RKO (cell line): ENCODE measurements around the gene HOXA2.
A peak's percentile ranks its signal among the peaks of the same experiment; 100 is the strongest.

Experiments used
- DNase-seq: peaks from one replicate; pipeline ENCODE4 v3.0.0-alpha.2; 2016; ENCODE audit warnings: low spot score

Gene HOXA2

DNA sequence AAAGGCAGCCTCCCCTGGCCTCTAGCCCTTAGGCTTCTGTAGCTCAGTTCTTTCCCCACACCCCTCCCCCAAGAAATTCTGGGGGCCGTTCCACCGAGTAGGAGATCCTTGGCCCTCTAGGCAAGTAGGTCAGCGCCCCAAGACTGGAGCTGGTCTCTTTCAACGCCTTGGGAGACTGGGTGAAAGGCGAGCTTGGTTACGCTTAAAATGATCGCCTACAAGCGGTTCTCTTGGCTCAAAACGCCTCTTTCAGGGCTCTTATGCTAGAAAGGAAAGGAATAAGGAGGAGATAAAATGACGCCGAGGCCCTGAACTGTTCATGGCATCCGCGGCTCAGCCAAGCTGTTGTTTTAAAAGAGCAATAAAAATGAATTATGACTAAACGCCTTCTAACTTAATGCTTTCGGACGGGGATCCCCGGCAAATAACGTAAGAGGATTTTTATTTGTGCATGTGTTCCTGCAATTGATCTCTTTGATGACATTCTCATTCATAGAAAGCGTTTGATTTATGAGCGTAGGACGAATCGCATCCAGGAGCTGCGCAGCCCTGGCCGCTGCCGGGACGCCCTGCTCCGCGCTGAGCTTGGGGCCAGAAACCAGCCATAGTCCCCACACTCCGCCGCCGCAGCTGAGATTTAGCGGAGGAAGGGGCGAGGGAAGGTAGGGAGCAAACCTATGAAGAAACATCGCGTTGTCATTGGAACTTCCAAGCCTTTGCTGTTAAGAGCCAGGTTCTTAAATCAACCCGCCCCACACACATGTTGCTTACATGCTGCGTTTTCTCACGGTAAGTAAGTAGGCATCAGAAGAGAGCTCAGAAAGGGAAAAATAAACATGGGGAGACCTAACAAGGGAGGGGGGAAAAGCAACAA lies 3.7 kb downstream of the HOXA2 start:
- DNase-seq, result no peak

DNA sequence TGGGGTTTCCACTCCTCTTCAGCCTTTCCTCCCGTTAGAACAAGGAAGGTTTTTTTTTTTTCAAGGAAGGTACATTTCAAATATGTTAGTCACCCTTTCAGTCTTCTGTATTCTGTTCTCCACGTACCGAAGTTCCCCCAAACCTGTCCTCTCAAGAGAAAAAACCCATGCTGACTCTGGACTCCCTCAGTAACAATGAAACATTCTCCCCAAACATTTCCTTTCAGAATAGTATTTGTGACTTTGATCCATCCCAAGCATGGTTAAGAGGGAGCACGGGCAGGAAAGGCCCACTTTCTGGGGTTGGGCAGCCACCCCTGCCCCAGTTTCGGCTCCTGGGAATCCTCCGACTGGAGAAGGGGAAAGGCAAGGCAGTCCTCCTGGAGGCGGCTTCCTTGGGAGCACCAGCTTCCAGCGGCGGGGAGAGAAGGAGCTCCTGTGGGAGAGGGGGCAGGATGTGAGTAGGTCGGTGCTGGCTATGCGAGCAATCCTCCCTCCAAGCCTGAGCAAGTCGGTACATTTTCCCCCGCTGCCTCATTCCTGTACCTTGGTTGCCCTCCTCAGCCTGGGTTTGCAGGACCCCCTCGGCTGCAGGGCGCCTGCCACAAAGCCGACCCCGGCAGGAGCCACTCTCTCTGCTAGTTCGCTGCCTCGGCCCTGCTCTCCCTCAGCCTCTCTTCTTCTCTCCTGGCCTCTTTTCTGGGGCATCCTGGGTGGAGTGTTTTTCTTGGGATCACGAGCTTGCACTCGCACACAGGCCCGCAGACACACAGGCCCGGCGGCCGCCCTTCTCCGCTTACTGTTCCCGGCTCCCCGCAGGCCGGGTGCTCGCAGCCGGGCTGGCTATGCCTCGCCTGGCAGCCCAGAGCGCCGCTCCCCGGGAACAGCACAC lies 4.6 kb downstream of the HOXA2 start:
- DNase-seq, result peak; percentile 41

DNA sequence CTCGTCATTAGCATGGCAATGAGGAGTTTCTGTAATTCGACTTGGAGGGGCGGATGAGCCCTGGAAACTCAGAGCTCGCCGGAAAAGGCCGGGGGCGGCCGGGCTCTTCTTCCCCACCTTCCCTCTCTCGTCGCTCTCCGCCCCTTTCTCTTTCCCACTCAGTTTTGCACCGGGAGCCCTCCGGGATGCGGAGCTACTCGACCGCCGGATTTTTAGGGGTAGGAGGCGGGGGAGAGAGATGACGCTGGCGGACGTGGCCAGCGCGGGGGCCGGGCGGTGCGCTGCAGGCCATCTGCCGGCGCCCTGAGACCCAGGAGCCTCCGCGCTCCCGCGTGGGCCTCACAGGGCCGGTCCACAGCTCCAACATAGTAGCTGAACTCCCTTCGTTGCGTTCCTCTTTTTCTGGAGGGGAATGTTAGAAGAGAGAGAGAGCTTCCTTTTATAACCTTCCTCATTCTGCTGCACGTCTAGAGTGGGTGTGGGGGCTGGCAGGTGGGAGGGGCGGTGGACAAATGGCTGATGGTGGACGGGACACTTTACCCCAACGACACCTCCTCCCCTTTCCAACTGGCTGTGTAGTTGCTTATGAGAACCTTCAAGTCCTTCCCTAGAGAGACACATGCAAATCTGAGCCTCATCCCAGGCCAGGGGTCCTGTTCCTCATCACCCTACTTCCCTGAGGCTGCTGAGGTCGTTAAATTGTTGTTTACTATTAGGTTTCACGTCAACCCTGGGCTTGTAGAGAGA lies 5.5 kb downstream of the HOXA2 start:
- peak; percentile 49 for DNase-seq

DNA sequence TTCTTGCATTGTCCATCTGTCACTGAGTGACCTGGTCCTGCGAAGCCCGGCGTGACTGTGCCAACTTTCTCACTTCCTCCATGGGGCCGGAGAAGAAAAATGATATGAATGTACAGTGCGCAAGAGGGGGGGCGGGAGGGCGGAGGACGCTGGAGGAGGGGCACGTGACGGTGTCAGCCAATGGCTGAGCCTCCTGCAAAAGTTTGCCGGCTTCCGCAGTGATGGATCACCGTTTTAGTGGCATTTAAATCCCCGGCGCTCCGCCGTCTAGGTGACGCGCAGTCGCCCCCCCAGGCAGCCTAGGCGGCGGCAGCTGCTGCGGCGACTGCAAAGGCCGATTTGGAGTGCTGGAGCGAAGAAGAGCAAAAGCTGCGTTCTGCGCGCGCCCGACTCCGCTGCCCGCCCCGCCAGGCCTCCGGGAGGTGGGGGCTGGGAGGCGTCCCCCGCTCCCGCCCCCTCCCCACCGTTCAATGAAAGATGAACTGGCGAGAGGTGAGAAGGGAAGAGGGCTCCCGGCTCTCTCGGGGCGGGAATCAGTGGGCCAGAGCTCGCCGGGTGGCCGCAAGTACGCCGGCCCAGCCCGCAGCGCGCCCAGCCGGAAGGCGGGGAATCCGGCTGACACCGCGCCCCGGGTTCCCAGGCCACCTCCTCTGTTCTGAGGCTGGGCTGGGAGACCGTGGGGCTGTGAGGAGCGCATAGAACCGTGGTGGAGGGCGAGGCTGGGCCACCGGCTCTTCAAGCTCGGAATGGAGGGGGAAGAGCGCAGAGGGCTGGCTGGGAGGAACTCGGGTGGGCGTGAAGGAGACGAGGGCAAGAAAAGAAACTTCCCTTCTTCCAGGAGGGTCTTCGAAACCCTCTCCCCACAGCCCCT lies 6.4 kb downstream of the HOXA2 start, which contains the start of gene HOXA1:
Gene HOXA1, minus strand, starts transcription at position 104 of the 871 bp plus-strand sequence. Its CDS starts 88 bp downstream, at position 16.
- peak; percentile 96 for DNase-seq

DNA sequence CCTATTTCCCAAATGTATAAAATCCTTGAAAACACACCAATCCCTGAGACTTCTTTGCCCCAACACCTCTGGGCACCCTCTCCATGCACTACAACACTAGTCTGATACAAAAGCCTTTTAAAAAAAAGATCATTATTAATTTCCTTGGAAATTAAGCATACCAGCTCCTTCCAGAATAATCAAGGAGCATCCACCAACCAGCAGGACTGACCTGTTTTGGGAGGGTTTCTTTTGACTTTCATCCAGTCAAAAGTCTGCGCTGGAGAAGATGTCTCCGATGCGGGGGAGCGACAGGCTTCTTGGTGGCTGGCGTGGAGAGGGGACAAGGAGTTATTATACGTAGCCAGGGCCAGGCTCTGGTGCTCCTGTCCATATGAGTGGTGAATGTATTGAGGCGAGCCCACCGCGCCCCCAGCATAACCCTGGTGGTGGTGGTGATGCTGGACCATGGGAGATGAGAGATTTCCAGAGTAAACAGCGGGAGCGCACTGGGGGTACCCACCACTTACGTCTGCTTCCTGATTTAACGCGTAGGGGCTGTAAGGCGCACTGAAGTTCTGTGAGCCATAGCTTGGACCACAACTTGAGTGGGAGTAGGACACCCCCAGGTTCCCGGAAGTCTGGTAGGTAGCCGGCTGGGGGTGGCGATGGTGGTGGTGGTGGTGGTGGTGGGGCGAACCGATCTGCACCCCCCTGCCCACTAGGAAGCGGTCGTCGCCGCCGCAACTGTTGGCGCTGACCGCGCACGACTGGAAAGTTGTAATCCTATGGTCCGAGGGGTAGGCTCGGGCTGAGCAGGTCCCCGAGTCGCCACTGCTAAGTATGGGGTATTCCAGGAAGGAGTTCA lies 7.2 kb downstream of the HOXA2 start:
- no peak for DNase-seq

DNA sequence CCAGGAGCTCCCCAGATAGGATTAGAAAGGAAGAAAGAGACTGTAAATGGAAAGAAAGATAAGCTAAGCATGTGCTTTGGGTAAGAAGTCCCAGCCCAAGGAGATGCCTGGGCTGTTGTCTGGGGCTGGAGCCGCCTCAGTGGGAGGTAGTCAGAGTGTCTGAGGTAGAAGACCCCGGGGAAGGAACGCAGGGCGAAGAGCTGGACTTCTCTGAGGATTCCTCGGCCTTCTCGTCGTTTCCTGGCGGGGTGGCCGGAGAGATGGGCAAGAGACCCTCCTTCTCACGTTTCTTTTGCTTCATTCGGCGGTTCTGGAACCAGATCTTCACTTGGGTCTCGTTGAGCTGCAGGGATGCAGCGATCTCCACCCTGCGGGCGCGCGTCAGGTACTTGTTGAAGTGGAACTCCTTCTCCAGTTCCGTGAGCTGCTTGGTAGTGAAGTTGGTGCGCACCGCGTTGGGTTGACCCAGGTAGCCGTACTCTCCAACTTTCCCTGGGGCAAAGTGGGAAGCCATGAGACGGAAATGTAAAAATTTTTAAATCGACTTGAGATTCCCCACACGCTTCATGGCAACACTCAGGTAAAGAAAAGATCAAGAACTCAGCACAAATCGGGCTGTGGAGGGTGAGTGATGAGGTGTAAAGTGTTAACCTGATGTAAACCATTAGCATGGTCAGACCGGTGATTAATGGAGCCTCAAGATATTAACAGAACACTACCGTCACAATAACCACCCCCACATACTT lies 8.0 kb downstream of the HOXA2 start:
- no peak for DNase-seq

DNA sequence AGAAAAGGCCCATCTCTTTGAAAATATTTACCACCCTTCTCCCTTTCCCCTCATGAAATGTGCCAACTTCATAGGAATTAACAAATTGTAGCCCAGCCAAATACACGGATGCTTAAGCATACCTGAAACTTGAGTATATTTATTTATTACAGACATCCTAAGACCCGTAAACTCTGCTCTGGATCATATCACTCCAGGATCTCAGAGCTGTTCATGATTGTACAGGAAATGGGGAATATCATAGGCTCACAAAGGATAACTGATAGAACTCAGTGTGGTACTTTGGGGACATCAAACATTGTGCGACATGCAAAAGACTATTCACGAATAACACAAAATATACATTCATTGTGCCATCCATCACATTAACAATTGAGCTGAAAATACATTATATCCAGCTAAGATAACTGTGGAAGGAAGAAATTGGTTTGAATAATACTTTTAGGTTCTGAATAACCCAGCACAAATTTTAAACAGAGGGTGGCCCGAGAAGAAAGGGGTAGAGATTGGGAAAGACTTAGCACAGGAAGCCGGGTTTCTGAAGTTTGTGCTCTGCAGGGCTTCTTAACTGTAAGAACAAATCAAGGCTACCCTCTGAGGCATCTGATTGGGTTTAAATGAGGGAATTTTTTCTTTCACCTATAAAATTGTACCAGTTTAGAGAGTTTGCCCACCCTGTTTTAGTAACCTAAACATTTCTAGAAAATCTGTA lies 9.1 kb downstream of the HOXA2 start:
- DNase-seq, result no peak

DNA sequence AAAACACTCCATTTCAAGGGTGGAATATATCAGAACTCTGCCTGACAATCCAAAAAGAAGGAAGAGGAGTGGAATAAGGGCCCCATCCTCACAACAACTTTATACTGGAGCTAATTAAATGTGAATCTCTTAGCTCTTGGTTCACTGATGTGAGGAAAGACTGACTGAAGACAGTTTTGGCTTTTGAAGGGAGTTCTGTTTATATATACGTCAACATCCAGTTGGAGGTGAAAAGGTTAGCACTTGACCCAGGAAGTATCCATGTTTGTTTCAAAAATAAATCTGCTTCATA lies 9.7 kb downstream of the HOXA2 start:
- no peak for DNase-seq

DNA sequence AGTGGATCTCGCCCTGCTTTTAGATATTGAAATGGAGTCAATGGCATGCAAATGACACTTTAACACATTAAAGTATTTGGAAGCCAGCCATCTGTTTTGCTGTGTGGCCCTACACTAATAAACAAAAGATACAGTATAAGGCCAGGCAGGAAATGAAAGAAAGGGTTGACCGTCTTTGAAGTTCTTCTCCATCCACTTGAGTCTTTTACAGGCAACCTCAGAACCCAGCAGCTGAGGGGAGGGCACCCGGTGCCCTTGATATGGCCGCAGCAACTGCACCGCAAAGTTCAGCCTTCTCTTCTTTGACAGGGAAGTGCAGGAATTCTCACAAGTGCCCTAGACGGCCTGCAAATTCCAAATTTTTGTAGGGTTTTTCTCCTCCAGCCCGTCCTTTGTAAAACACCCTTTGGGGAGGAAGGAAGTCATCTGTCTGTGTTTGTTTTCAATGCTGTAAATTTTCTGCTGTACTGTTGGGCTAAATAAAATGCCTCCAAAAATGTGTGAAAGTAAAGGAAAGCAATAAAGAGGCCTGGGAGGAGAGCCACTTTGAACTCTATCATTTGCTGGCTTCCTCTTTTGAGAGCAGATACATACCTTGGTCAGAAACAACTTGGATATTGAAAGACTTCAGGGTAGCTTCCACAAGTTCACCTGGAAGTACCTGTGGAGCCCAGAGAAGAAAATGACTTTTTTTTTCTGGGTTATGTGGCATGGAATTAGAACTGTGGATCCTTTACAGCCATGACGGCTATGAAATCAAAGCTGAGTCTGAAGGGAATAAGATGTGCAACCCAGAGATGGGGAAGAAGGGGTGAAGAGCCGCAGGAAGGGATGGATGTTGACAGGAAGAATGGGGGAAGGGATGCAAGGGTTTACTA lies 10.3 kb downstream of the HOXA2 start:
- no peak for DNase-seq

DNA sequence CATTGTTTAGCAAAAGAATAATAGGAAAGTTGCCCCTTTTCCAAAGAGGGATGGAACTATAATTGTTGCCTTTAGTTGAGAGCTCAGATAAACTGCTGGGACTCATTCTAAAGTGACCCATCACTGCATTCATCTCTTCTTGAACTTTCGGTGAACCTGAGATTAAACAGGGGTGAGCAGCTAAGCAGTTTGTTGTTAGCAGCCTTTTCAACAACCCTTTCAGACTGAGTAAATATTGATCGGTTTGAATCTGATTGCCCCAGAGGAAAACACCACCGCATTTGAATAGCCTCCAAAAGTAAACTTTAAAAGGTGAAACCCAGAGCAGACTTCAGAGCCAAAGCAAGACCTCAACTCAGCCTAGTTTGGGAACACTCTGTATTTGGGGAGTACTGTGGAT lies 11.4 kb downstream of the HOXA2 start:
- DNase-seq, result no peak

DNA sequence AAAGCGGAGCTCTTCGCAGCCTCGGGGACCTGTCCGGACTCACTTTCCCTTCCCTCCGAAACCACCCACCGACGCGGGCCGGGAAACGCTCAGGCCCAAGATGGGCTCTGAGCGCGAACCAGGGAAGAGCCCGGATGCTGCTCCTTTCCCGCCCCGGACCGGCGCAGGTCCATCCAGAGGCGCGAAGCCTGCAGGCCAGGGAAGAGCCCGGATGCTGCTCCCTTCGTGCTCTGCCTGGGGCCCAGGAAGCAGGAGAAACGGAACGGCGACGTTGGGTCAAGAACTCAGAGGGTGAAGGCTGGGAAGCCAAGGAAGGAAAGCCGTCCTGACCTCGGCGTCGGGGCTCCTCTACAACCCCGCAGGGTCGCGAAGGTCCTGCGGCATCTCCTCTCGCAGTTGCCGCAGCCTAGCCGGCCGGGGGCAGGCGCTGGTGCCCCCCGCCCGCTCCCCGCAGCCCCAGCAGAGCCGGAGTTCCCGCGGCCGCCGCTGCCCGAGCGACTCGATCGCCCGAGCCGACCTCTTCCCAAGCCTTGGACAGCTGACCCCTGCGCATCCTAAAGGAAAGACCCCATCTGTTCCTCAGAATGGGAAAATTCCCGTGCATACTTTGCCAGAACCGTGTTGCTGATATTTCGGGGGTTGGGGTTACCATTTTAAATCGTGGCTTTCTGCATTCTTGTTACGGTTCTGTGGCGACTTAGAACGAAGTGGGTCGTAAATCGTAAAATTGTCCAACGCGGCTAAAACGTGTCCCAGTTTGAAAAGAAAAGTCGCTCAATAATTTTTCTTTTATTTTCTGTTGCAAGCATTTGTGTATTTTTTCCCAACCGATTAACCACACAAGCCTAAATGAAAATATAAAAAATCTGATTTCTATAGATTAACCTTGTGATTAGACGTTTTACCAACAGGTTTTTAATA lies 14.2 kb downstream of the HOXA2 start:
- no peak for DNase-seq

DNA sequence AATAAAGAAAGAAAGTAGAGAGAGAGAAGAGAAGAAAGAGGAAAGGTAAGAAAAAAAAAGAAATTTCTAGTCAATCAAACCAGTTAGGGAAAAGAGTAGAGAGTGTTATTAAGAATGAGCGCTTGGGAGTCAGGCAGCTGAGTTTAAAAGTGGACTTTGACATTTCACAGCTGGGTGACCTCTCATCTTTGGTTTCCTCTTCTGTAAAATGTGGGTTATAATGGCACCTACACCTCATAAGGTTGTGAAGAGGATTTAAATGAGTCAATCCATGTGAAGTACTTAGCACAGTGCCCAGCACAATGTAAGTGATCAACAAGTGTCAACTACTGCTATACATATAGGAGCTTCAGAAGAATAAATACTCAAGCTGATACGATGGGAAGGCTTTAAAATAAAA lies 18.8 kb downstream of the HOXA2 start:
- DNase-seq, result no peak

DNA sequence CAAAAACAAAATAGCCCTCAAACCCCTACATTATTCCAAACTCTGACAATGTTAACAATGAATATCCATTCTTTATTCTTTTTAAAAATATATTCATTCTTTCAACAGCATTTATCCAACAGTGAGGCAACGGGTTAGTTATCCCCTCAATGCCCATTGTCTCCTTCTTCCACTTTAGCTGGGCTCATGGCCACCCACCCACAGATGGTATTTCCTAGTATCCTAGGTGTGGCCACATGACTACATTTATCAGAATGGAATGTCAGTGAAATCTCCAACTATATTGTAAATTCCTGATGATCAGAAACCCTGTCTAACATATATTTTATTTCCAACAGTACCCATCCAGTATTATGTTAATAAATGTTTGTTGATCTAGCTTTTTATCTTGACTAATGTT lies 20.3 kb downstream of the HOXA2 start:
- DNase-seq, result no peak

DNA sequence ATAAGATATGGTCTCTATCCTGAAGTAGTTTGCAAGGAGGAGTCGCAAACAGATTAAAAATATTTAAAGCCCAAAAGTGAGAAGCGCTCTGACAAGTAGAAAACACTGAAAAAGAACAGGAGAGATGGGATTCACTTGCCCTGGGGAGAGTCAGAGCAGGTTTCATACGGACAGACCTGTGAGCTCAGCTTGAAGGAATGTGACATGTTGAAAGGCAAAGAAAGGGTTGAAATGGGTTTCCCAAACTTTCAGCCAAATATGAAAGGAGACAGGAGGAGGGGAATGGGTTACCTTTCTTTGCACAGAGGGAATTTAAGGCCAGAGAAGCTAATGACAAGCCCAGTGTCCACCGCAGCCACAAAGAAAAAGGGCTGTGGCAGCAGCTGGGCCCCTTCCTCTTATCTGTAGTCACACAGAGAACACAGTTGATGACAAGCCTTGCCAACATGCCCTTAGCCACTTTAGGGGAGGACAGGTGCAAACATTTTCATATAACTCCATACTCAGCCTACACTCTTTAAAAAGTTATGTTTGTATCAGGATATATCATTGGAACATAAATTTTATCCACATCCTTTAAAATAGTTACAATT lies 21.5 kb downstream of the HOXA2 start:
- no peak for DNase-seq

DNA sequence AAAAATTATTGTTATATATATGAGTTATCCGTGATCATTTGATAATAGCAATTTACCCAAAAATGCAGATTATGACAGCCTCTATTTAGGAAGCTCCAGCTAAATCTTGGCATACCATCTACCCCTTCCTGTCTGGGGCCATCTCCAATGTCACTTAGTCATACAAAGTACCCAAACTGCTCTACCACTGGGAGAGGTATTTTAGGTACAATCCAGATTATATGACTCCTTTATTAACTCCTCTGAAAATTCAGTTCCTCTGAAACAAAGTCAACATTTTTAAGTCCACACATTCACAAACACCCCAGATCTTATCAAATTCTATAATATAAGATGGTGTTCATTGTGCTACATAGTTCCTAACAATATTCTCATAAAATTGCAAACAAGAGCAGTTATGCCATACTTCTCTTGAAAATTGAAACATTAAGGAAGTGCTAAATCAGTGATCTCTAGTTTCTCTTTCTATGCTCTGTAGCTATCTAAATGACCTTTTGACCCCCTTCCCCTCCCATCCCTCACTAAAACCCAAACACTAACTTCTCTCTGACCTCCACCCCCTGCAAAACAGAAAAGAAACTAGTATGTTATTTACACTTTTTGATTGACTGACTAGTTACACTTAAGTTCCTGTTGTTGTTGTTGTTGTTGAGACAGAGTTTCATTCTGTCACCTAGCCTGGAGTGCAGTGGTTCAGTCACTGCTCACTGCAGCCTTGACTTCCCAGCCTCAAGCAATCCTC lies 23.1 kb downstream of the HOXA2 start:
- no peak for DNase-seq
